IMR-90 (cell line): ENCODE measurements around the gene AFAP1L2. TPM values are rescaled to one million over a fixed set of nuclear protein-coding genes. Genes with fewer than 3 reads are reported as not detected.

Experiments
- ATAC-seq: fragments of 200-7000 bp; cut with Tn5 transposase; 2 replicates; pipeline ENCODE4 v1.9.1; 2020; ENCODE audit warnings: low read depth, mild to moderate bottlenecking, moderate library complexity
- BruUV-seq: library from RNA; stranded (reverse); fragments of 400-500 nt; replicated peaks from 2 replicates; lab custom pipeline; 2021; lab: Mats Ljungman, UMichigan
- CTCF ChIA-PET: fragments of 300-600 bp; formaldehyde crosslinking; extraction: SDS; loops from one replicate; lab custom pipeline; 2021; ENCODE audit warnings: antibody characterized with exemption; lab: Yijun Ruan, JAX
- POLR2A ChIA-PET: fragments of 300-600 bp; sonication (Branson Sonifier 250); formaldehyde crosslinking; loops from one replicate; lab custom pipeline; 2022; ENCODE audit warnings: antibody characterized with exemption; ENCODE audit not compliant: unreplicated experiment; lab: Charles Lee
- DNase-seq: peaks from one replicate; pipeline ENCODE4 v3.0.0; 2013
- H2AFZ ChIP-seq: replicated peaks from 2 replicates; pipeline ENCODE3; 2013; ENCODE audit warnings: low read length, mild to moderate bottlenecking; ENCODE audit not compliant: poor library complexity
- H2AK5ac ChIP-seq: 2 replicates; pipeline ENCODE4 v1.6.1; 2013; ENCODE audit warnings: low read depth, low read length, inconsistent platforms
- H2AK9ac ChIP-seq: replicated peaks from 2 replicates; pipeline ENCODE3; 2013; ENCODE audit warnings: mild to moderate bottlenecking, low read depth, low read length, moderate library complexity; ENCODE audit not compliant: poor library complexity
- H2BK120ac ChIP-seq: 2 replicates; pipeline ENCODE4 v1.6.1; 2013; ENCODE audit warnings: low read depth, low read length, inconsistent platforms
- H2BK15ac ChIP-seq: 3 replicates; pipeline ENCODE4 v1.6.1; 2013; ENCODE audit warnings: low read depth, low read length, inconsistent platforms
- H2BK20ac ChIP-seq: 2 replicates; pipeline ENCODE4 v1.6.1; 2013; ENCODE audit warnings: low read depth, mild to moderate bottlenecking, inconsistent platforms, low read length, moderate library complexity
- H2BK5ac ChIP-seq: 2 replicates; pipeline ENCODE4 v1.6.1; 2013; ENCODE audit warnings: mild to moderate bottlenecking, low read depth, low read length, inconsistent platforms; ENCODE audit not compliant: poor library complexity, severe bottlenecking
- H3K14ac ChIP-seq: replicated peaks from 2 replicates; pipeline ENCODE4 v1.6.1; 2013; ENCODE audit warnings: low read depth, low read length, inconsistent platforms
- H3K18ac ChIP-seq: 2 replicates; pipeline ENCODE4 v1.6.1; 2013; ENCODE audit warnings: low read depth, low read length, control low read depth
- H3K23ac ChIP-seq: 2 replicates; pipeline ENCODE4 v1.6.1; 2013; ENCODE audit warnings: low read depth, low read length, inconsistent platforms
- H3K27ac ChIP-seq: 2 replicates; pipeline ENCODE4 v1.5.1; 2013; ENCODE audit warnings: mild to moderate bottlenecking, control low read depth, low read length; ENCODE audit not compliant: insufficient read depth
- H3K27me3 ChIP-seq: 2 replicates; pipeline ENCODE4 v1.6.1; 2013; ENCODE audit warnings: low read length; ENCODE audit not compliant: control insufficient read depth, insufficient read depth
- H3K36me3 ChIP-seq: 2 replicates; pipeline ENCODE4 v1.6.1; 2013; ENCODE audit warnings: low read length, mixed read lengths; ENCODE audit not compliant: control insufficient read depth, insufficient read depth
- H3K4ac ChIP-seq: 2 replicates; pipeline ENCODE4 v1.6.1; 2013; ENCODE audit warnings: low read depth, low read length, inconsistent platforms
- H3K4me1 ChIP-seq: 2 replicates; pipeline ENCODE4 v1.6.1; 2013; ENCODE audit warnings: low read length, mixed read lengths; ENCODE audit not compliant: control insufficient read depth, insufficient read depth
- H3K4me2 ChIP-seq: 2 replicates; pipeline ENCODE4 v1.6.1; 2013; ENCODE audit warnings: low read depth, mild to moderate bottlenecking, control low read depth, low read length, moderate library complexity
- H3K4me3 ChIP-seq: 2 replicates; pipeline ENCODE4 v1.5.1; 2013; ENCODE audit warnings: low read depth, mild to moderate bottlenecking, control low read depth, low read length, moderate library complexity; ENCODE audit not compliant: insufficient read depth
- H3K56ac ChIP-seq: 2 replicates; pipeline ENCODE4 v1.6.1; 2013; ENCODE audit warnings: low read length, inconsistent platforms; ENCODE audit not compliant: insufficient read depth; ENCODE audit errors: extremely low read depth
- H3K79me1 ChIP-seq, 2 experiments: 2 replicates each; pipeline ENCODE4 v1.6.1; 2013; ENCODE audit warnings: low read length in 2 of 2, inconsistent platforms in 1 of 2, low read depth in 1 of 2
- H3K9ac ChIP-seq: 2 replicates; pipeline ENCODE4 v1.6.1; 2013; ENCODE audit warnings: low read depth, low read length, control low read depth
- H3K9me1 ChIP-seq: 2 replicates; pipeline ENCODE4 v1.6.1; 2013; ENCODE audit warnings: low read length, inconsistent platforms; ENCODE audit not compliant: insufficient read depth
- H3K9me3 ChIP-seq: 2 replicates; pipeline ENCODE4 v1.6.1; 2013; ENCODE audit warnings: low read length; ENCODE audit not compliant: control insufficient read depth, insufficient read depth
- H4K20me1 ChIP-seq: 2 replicates; pipeline ENCODE4 v1.6.1; 2013; ENCODE audit warnings: low read length, inconsistent platforms; ENCODE audit not compliant: insufficient read depth
- H4K5ac ChIP-seq: 2 replicates; pipeline ENCODE4 v1.6.1; 2013; ENCODE audit warnings: mild to moderate bottlenecking, low read depth, low read length, control low read depth
- H4K8ac ChIP-seq, 2 experiments: 2 replicates each; pipeline ENCODE4 v1.6.1; 2013; ENCODE audit warnings: low read depth in 2 of 2, low read length in 2 of 2, control low read depth in 1 of 2, inconsistent platforms in 1 of 2
- H4K91ac ChIP-seq: 2 replicates; pipeline ENCODE4 v1.6.1; 2013; ENCODE audit warnings: low read depth, low read length, inconsistent platforms; ENCODE audit not compliant: insufficient read depth
- BHLHE40 ChIP-seq: fragments of 150-350 bp; IDR thresholded peaks from 2 replicates; pipeline ENCODE4 v1.6.1; 2016; ENCODE audit warnings: mild to moderate bottlenecking, low read depth, low read length
- CEBPB ChIP-seq: IDR thresholded peaks from 2 replicates; pipeline ENCODE4 v1.6.1; 2012; ENCODE audit warnings: low read depth, low read length, improper control_type of control experiment
- CHD1 ChIP-seq: IDR thresholded peaks from 2 replicates; pipeline ENCODE4 v1.6.1; 2012; ENCODE audit warnings: low read depth, low read length, improper control_type of control experiment
- CTCF ChIP-seq: conservative IDR thresholded peaks from 2 replicates; pipeline ENCODE4 v1.5.1; 2012; ENCODE audit warnings: mild to moderate bottlenecking, low read depth, low read length, improper control_type of control experiment
- FOS ChIP-seq: fragments of 150-350 bp; IDR thresholded peaks from 2 replicates; pipeline ENCODE4 v1.6.1; 2016; ENCODE audit warnings: low read depth, low read length
- MAFK ChIP-seq: IDR thresholded peaks from 2 replicates; pipeline ENCODE4 v1.6.1; 2012; ENCODE audit warnings: low read depth, low read length, improper control_type of control experiment
- NFE2L2 ChIP-seq: fragments of 150-350 bp; IDR thresholded peaks from 2 replicates; pipeline ENCODE4 v1.6.1; 2016; ENCODE audit warnings: low read depth, mild to moderate bottlenecking, low read length
- RAD21 ChIP-seq: IDR thresholded peaks from 2 replicates; pipeline ENCODE4 v1.6.1; 2012; ENCODE audit warnings: low read length, improper control_type of control experiment
- WGBS, 2 experiments: methylation state at CpG; one replicate each; pipeline versions ENCODE4 v1.1.5 to v1.1.7; 2013; ENCODE audit warnings: missing lambda C conversion rate in 2 of 2; ENCODE audit not compliant: insufficient read length in 1 of 2; ENCODE audit errors: extremely low coverage in 2 of 2; 5-methylcytosine and 5-hydroxymethylcytosine counted together
- dilution Hi-C: fragments of 300-500 bp; cut with HindIII; formaldehyde crosslinking; loops from one replicate; pipeline ENCODE4 v1.14.3; 2018; ENCODE audit warnings: low sequenced_read_pairs; ENCODE audit not compliant: unreplicated experiment
- in situ Hi-C: fragments of 300-500 bp; cut with MboI; formaldehyde crosslinking; loops from 3 replicates; pipeline ENCODE4 v1.14.3; 2019; ENCODE audit warnings: low sequenced_read_pairs, inconsistent platforms, mixed read lengths
- intact Hi-C: fragments of 100-400 bp; cut with micrococcal nuclease; formaldehyde crosslinking; loops from 2 replicates; pipeline ENCODE4 v1.10.0; 2022
- polyA plus RNA-seq, 3 experiments: library from polyadenylated mRNA; depleted of rRNA; stranded (reverse); fragments of >200 nt; gene quantifications; 2 replicates each; pipeline ENCODE4 v1.2.3, GENCODE V29; 2012; ENCODE audit warnings: low replicate concordance in 1 of 3
- total RNA-seq: library from RNA; depleted of rRNA; stranded (reverse); fragments of >200 nt; gene quantifications from 2 replicates; pipeline ENCODE4 v1.2.3, GENCODE V29; 2012

The AFAP1L2 gene
- total and polyA plus RNA-seq, 2 of the 4 experiments (the other 2 are of a cell fraction), result under 0.01 to 0.10 TPM

GRCh38 chr10:114380060-114380459 is 24.2 kb downstream of the AFAP1L2 start:
- Histone ChIP-seq H3K36me3 (no peaks in the 10 kb centered on the region), H3K4me1 (no peaks in the 10 kb centered on the region), H2BK15ac (no peak overlapping the region), H3K4me3 (no peak overlapping the region), H3K79me1 (no peaks in the 10 kb centered on the region), H3K9me3 (no peaks in the 10 kb centered on the region), H4K5ac (no peak overlapping the region), H3K18ac (no peak overlapping the region), H3K23ac (no peak overlapping the region), H2AFZ (no peak overlapping the region), H4K91ac (no peak overlapping the region), H3K27ac (no peak overlapping the region), H2AK9ac (no peak overlapping the region), H3K4ac (no peak overlapping the region), H3K56ac (no peak overlapping the region), H3K14ac (no peak overlapping the region), H2BK20ac (no peak overlapping the region), H3K4me2 (no peak overlapping the region), H3K27me3 (peaks cover 28% of the 10 kb centered on the region), H3K9ac (no peak overlapping the region), H2BK120ac (no peak overlapping the region), H4K8ac (no peak overlapping the region), H2BK5ac (no peak overlapping the region), H3K9me1 (no peaks in the 10 kb centered on the region), H2AK5ac (no peak overlapping the region), H4K20me1 (no peaks in the 10 kb centered on the region)
- intact Hi-C loops (no loop called here), dilution Hi-C loops (no loop called here), in situ Hi-C loops (no loop called here)
- TF ChIP-seq RAD21 (no peak), MAFK (no peak), CEBPB (no peak), BHLHE40 (no peak), NFE2L2 (no peak), FOS (no peak), CTCF (no peak), CHD1 (no peak)
- ChIA-PET POLR2A (no interaction called here), CTCF (no interaction called here)
- WGBS, 2 experiments, result no CpG with 5 or more reads among the region's 1 CpG
- ATAC-seq, result no peak
- DNase-seq, result no peak
- BruUV-seq, result no TSS peak
